Uterus (tissue), 4 donors: Measurements from ENCODE around the gene PARP4. TPM values are rescaled to one million over a fixed set of nuclear protein-coding genes. Genes with fewer than 3 reads are reported as not detected.
"Not testable (repeated sequence)": the region's sequence is repeated elsewhere in the genome, so short reads cannot be mapped to it uniquely, and the experiment has no call there.

ENCODE experiments used
- DNase-seq, 2 donors: peaks; one replicate each; pipeline ENCODE4 v3.0.0-alpha.2; 2019 to 2020
- H3K27ac ChIP-seq, 2 donors: fragments of 200-600 bp; sonication (generic); 1 replicate in 1 of 2; 2 replicates in 1 of 2; pipeline ENCODE4 v1.5.1; 2016 to 2018
- H3K27me3 ChIP-seq, 2 donors: fragments of 200-600 bp; sonication (generic); one replicate each; pipeline ENCODE4 v1.5.1; 2018 to 2019; ENCODE audit warnings: control low read depth in 1 of 2
- H3K36me3 ChIP-seq, 2 donors: fragments of 200-600 bp; sonication (generic); one replicate each; pipeline ENCODE4 v1.5.1; 2019; ENCODE audit warnings: control low read depth in 1 of 2
- H3K4me1 ChIP-seq, 2 donors: fragments of 200-600 bp; sonication (generic); one replicate each; pipeline ENCODE4 v1.5.1; 2018 to 2019; ENCODE audit warnings: control low read depth in 1 of 2
- H3K4me3 ChIP-seq, 2 donors: fragments of 200-600 bp; sonication (generic); 1 replicate in 1 of 2; 2 replicates in 1 of 2; pipeline ENCODE4 v1.5.1; 2018 to 2019; ENCODE audit warnings: mild to moderate bottlenecking in 1 of 2
- H3K9me3 ChIP-seq, 2 donors: fragments of 200-600 bp; sonication (generic); one replicate each; pipeline ENCODE4 v1.5.1; 2019; ENCODE audit warnings: control low read depth in 1 of 2
- POLR2A ChIP-seq, 2 donors: fragments of 450-650 bp; IDR thresholded peaks; one replicate each; pipeline ENCODE4 v1.6.1; 2016; ENCODE audit warnings: antibody characterized with exemption in 2 of 2, mild to moderate bottlenecking in 1 of 2, moderate library complexity in 1 of 2
- intact Hi-C: fragments of 100-400 bp; cut with DNase I; formaldehyde crosslinking; loops from one replicate; pipeline ENCODE4 v1.15.1; 2023; ENCODE audit warnings: low total_unique reads
- total RNA-seq, 4 donors: library from RNA; depleted of rRNA in 3 of 4; stranded (reverse); fragments of >200 nt in 3 of 4; gene quantifications; one replicate each; pipeline versions ENCODE4 v1.1.0 to v1.2.4, GENCODE V29; 2014 to 2023
- TF ChIP-seq, protein P1 (sequence below), 4 experiments: fragments of 200-600 bp in 2 of 4; fragments of 450-650 bp in 2 of 4; sonication (generic) in 2 of 4; IDR thresholded peaks; one replicate each; pipeline ENCODE4 v1.5.1; 2016 to 2019; ENCODE audit warnings: antibody characterized with exemption in 4 of 4, mild to moderate bottlenecking in 2 of 4, moderate library complexity in 1 of 4
- donor health status: DM: yes; HTN: yes; CAD: no.

Gene PARP4
- total RNA-seq, 4 donors from 2014 or later, result 19.5 to 59.7 (median 43.1) TPM

DNA sequence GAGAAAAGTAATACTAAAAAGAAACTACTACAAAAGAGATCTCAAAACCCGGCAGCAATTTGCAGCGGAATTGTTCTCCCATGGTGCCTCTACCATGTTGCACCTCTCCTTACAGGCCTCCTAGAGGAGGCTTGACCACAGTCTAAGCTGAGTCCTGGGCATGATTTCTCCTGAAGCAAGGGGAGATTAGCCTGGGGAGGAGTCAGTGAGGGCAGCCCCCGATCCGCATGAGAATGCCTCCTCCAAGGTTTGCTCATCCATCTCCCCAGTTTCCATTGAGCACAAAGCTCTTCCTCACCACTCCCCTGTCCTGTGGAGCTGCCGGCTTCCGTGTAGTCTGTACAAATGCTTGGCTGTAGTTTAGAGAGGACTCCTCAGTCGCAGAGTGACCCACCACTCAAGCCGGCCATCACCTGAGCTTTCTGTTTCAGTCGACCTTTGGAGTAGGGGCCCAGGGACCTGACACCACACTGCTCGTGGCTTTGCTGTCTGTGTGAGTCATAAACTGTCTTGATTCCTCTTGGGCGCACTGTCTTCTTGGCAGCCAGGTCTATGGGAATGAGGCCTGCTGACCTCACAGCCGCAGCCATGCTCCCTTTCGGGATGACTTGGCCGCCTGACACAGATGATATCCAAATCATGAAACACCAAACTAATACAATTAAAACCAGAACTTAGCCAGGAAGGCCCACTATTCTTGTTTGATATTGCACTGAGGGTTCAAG, 130.9 kb downstream of the PARP4 start:
- Histone ChIP-seq H3K4me1 (no peaks in the 10 kb centered on the region), H3K27ac (no peak overlapping the region), H3K27me3 (no peaks in the 10 kb centered on the region), H3K36me3 (no peaks in the 10 kb centered on the region), H3K4me3 (no peak overlapping the region), H3K9me3 (no peaks in the 10 kb centered on the region)
- no peak for TF ChIP-seq POLR2A (IDR thresholded peaks at IDR 0.05)
- TF ChIP-seq, protein P1, sequence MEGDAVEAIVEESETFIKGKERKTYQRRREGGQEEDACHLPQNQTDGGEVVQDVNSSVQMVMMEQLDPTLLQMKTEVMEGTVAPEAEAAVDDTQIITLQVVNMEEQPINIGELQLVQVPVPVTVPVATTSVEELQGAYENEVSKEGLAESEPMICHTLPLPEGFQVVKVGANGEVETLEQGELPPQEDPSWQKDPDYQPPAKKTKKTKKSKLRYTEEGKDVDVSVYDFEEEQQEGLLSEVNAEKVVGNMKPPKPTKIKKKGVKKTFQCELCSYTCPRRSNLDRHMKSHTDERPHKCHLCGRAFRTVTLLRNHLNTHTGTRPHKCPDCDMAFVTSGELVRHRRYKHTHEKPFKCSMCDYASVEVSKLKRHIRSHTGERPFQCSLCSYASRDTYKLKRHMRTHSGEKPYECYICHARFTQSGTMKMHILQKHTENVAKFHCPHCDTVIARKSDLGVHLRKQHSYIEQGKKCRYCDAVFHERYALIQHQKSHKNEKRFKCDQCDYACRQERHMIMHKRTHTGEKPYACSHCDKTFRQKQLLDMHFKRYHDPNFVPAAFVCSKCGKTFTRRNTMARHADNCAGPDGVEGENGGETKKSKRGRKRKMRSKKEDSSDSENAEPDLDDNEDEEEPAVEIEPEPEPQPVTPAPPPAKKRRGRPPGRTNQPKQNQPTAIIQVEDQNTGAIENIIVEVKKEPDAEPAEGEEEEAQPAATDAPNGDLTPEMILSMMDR (IDR thresholded peaks at IDR 0.05), result no peak
- DNase-seq, result no peak
- intact Hi-C loops, result no loop called here

DNA sequence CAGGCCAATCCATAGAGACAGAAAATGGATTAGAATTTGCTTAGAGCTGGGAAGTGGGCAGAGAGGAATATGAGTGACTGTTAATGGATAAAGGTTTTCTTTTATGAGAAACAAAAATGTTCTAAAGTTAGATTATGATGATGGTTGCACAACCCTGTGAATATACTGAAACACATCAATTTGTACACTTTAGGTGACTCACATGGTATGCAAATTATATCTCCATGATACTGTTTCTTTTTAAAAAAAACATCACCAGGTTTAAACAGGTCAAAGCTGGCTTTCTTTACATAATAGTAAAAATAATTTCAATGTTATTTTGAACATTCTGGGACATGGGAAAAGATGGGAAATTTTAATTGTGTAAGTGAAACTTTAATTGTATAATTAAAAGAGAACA, 131.7 kb downstream of the PARP4 start:
- H3K9me3 ChIP-seq, intact Hi-C loops, H3K27ac ChIP-seq, DNase-seq, H3K36me3 ChIP-seq, H3K4me1 ChIP-seq, H3K27me3 ChIP-seq, H3K4me3 ChIP-seq: not testable (repeated sequence)

DNA sequence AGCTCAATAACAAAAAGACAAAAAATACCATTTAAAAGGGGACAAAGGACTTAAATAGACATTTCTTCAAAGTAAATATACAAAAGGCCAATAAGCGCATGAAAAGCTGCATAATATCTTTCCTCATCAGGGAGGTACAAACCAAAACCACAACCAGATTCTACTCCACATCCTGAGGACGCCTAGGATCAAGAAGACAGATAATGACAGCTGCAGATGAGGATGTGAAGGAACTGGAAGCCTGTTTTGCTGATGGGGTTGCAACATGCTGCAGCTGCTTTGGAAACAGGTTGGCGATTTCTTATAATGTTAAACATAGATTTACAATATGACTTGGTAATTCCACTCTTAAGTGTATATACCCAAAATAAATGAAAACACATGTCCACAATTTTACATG, 132.4 kb downstream of the PARP4 start:
- H3K4me3 ChIP-seq, H3K27ac ChIP-seq, H3K9me3 ChIP-seq, H3K4me1 ChIP-seq, DNase-seq, intact Hi-C loops, H3K36me3 ChIP-seq, H3K27me3 ChIP-seq: not testable (repeated sequence)

DNA sequence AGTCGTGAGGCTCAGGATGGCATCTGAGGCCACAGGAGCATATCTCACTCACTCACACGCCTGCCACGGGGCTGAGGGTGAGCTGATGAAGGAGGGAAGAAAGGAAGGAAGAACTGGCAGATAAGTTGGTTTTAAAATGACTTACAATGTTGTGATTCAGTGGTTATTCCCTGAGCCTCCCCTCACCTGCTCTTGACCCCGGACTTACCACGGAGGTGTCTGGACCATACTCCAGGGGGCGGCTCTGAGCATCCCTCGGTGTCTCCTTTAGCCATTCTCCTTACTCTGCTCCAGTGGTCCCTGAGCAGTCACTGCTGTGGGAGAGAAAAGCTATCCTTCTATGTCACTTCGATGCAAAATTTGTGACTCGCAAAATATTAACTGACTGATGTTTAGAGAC, 141.3 kb downstream of the PARP4 start:
- H3K4me3 ChIP-seq, H3K4me1 ChIP-seq, intact Hi-C loops, H3K27ac ChIP-seq, DNase-seq, H3K36me3 ChIP-seq, H3K27me3 ChIP-seq, H3K9me3 ChIP-seq: not testable (repeated sequence)

Other genes starting within 250 kb of the PARP4 start
- gene C1QTNF9, start 203.2 kb downstream of the PARP4 start, total RNA-seq, result under 1 TPM in 2 of 4 donors, not detected in 2; 0.28 to 0.70 TPM
- not detected for gene ATP12A, start 167.6 kb upstream of the PARP4 start, total RNA-seq